GM10248 (cell line): Measurements from ENCODE around the gene EFCC1.

Source experiments
- CTCF ChIA-PET: fragments of 300-600 bp; sonication (Branson Sonifier 250); formaldehyde crosslinking; extraction: SDS; loops from one replicate; lab custom pipeline; 2021; ENCODE audit warnings: antibody characterized with exemption; lab: Yijun Ruan, JAX
- POLR2A ChIA-PET: fragments of 350-650 bp; sonication (Branson Sonifier 250); formaldehyde crosslinking; extraction: SDS; loops from one replicate; lab custom pipeline; 2020; ENCODE audit warnings: antibody characterized with exemption; lab: Yijun Ruan, JAX
- DNase-seq: peaks from one replicate; pipeline ENCODE4 v3.0.0; 2012; ENCODE audit errors: extremely low spot score
- CTCF ChIP-seq: IDR thresholded peaks from 2 replicates; pipeline ENCODE4 v1.5.1; 2012; ENCODE audit warnings: mild to moderate bottlenecking, low read depth; ENCODE audit errors: extremely low read depth, missing control alignments, control extremely low read depth

EFCC1 gene

GRCh38 chr3:129026728-129027543, 25.8 kb downstream of the EFCC1 start:
- POLR2A ChIA-PET, result no interaction called here
- CTCF ChIA-PET, result interaction anchor here (0.8 to 7.6 kb wide), 15 partner anchors 10 to 276 kb away, joined by 3 to 36 read pairs (median 4); no protein-coding TSS in a partner anchor

GRCh38 chr3:129027544-129027880, 26.4 kb downstream of the EFCC1 start:
- ChIA-PET CTCF (interaction anchor here (0.7 to 7.6 kb wide), 14 partner anchors 9 to 218 kb away, joined by 3 to 36 read pairs (median 4); no protein-coding TSS in a partner anchor), POLR2A (no interaction called here)
- TF ChIP-seq CTCF, result no peak
- DNase-seq, result no peak

More at GRCh38 chr3:129026728-129027543, 25.8 kb downstream of the EFCC1 start:
- peak; percentile 72 for TF ChIP-seq CTCF
- DNase-seq, result peak; percentile 98

- TF ChIP-seq CTCF, result no peak
- no peak for DNase-seq
- POLR2A ChIA-PET, result no interaction called here
- CTCF ChIA-PET, result interaction anchor here (1.5 to 3.5 kb wide), 3 partner anchors 12 to 217 kb away, joined by 7 to 36 read pairs (median 7); no protein-coding TSS in a partner anchor
Measured at GRCh38 chr3:129028866-129029265, 27.8 kb downstream of the EFCC1 start.

GRCh38 chr3:129030611-129031010, 29.5 kb downstream of the EFCC1 start:
- no peak for DNase-seq
- ChIA-PET CTCF (interaction anchor here (1.2 to 2.1 kb wide), 3 partner anchors 14 to 60 kb away, joined by 4 to 9 read pairs (median 7); no protein-coding TSS in a partner anchor), POLR2A (no interaction called here)
- no peak for TF ChIP-seq CTCF

- no peak for DNase-seq
- ChIA-PET CTCF (interaction anchor here (0.6 to 2.1 kb wide), 4 partner anchors 22 to 215 kb away, joined by 3 to 9 read pairs (median 5); no protein-coding TSS in a partner anchor), POLR2A (no interaction called here)
- no peak for TF ChIP-seq CTCF
Measured at GRCh38 chr3:129031476-129032215, 30.5 kb downstream of the EFCC1 start.

- no peak for TF ChIP-seq CTCF
- no peak for DNase-seq
- ChIA-PET POLR2A (interaction anchor here (0.6 kb wide), 1 partner anchor 19 kb away, joined by 8 read pairs; no protein-coding TSS in a partner anchor), CTCF (interaction anchor here (1.2 to 3.0 kb wide), 2 partner anchors 21 to 214 kb away, joined by 3 to 12 read pairs; no protein-coding TSS in a partner anchor)
Measured at GRCh38 chr3:129032716-129033115, 31.6 kb downstream of the EFCC1 start.
